ENCODE data around the gene KDM7A. TPM values are rescaled to one million over a fixed set of nuclear protein-coding genes. Genes with fewer than 3 reads are reported as not detected.

Gene KDM7A
- total RNA-seq, 1 donor from 2014 or later, result 13.8 TPM

DNA sequence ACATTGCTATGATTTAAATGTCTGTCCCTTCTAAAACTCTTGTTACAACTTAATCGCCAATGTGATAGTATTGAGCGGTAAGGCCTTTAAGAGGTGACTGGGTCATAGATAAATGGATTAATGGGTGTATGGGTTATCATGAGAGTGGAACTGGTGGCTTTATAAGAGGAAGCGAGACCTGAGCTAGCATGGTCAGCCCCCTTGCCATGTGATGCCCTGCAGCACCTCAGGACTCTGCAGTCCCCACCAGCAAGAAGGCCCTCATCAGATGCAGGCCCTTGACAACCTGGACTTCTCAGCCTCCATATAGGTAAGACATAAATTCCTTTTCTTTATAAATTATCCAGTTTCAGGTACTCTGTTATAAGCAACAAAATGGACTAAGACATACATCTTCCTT lies 129.6 kb downstream of the KDM7A start:
- CTCF ChIA-PET, result no interaction called here
- H3K36me3 Mint-ChIP-seq (ENCODE audit: low read depth), result peaks cover 73% of the 10 kb centered on the region
- no peak overlapping the region for H3K27ac Mint-ChIP-seq

DNA sequence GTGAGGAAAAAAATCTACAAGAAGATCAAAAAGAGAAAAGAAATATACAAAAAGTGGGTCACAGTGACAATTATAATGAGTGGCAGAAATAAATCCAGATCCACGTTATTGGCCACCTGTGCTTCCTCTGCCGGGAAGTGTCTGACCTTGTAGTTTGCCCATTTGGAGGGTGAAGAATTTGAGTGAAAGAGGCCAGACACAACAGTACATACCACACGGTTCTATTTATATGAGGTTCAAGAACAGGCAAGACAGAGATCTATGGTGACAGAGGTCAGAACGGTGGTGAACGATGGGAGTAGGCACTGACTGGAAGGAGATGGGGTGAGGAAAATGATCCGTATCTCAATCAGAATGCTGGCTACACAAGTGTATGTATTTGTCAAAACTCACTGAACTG lies 131.1 kb downstream of the KDM7A start:
- intact Hi-C loops (cut with micrococcal nuclease), result no loop called here
- H3K4me3 Mint-ChIP-seq, result no peak overlapping the region

More for the DNA sequence above, 129.6 kb downstream of the KDM7A start:
- H3K4me1 Mint-ChIP-seq, result peaks cover 13% of the 10 kb centered on the region
- H3K9me3 Mint-ChIP-seq, result no peaks in the 10 kb centered on the region
- intact Hi-C loops (cut with micrococcal nuclease), result no loop called here
- POLR2A ChIA-PET, result no interaction called here
- no peak overlapping the region for H3K4me3 Mint-ChIP-seq
- no peak for ATAC-seq (ENCODE audit: low read depth)
- H3K27me3 Mint-ChIP-seq, result no peaks in the 10 kb centered on the region
- DNase-seq, result no peak
- TF ChIP-seq, protein P1, sequence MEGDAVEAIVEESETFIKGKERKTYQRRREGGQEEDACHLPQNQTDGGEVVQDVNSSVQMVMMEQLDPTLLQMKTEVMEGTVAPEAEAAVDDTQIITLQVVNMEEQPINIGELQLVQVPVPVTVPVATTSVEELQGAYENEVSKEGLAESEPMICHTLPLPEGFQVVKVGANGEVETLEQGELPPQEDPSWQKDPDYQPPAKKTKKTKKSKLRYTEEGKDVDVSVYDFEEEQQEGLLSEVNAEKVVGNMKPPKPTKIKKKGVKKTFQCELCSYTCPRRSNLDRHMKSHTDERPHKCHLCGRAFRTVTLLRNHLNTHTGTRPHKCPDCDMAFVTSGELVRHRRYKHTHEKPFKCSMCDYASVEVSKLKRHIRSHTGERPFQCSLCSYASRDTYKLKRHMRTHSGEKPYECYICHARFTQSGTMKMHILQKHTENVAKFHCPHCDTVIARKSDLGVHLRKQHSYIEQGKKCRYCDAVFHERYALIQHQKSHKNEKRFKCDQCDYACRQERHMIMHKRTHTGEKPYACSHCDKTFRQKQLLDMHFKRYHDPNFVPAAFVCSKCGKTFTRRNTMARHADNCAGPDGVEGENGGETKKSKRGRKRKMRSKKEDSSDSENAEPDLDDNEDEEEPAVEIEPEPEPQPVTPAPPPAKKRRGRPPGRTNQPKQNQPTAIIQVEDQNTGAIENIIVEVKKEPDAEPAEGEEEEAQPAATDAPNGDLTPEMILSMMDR (IDR thresholded peaks at IDR 0.05), result no peak

DNA sequence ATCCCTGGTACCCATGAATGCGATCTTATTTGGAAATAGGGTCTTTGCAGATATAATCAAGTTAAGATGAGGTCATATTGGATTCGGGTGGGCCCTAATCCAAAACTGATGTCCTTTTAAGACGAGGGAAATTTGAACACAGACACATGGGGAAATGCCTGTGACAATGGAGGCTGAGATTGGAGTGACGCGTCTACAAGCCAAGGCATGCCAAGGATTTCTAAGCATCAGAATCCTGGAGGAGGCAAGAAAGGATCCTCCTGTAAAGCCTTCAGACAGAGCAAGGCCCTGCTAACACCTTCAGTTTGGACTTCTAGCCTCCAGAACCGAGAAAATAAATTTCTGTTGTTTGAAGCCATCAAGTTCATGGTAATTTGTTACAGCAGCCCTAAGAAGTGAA lies 132.5 kb downstream of the KDM7A start:
- Mint-ChIP-seq H3K9me3 (no peaks in the 10 kb centered on the region), H3K27me3 (no peaks in the 10 kb centered on the region), H3K27ac (no peak overlapping the region), H3K4me3 (no peak overlapping the region), H3K36me3 (ENCODE audit: low read depth) (peaks cover 86% of the 10 kb centered on the region), H3K4me1 (peaks cover 3% of the 10 kb centered on the region)
- POLR2A ChIA-PET, result no interaction called here
- TF ChIP-seq, protein P1 (IDR thresholded peaks at IDR 0.05), result no peak
- no peak for ATAC-seq (ENCODE audit: low read depth)
- intact Hi-C loops (cut with micrococcal nuclease), result no loop called here
- CTCF ChIA-PET, result interaction anchor here (0.6 kb wide), 1 partner anchor 645 kb away, joined by 3 read pairs; no protein-coding TSS in a partner anchor
- no peak for DNase-seq

More for the DNA sequence above, 131.1 kb downstream of the KDM7A start:
- ATAC-seq (ENCODE audit: low read depth) (no peak), DNase-seq (no peak)
- POLR2A ChIA-PET, result no interaction called here
- TF ChIP-seq, protein P1 (IDR thresholded peaks at IDR 0.05), result no peak
- H3K9me3 Mint-ChIP-seq, result no peaks in the 10 kb centered on the region
- H3K27me3 Mint-ChIP-seq, result no peaks in the 10 kb centered on the region
- no peak overlapping the region for H3K27ac Mint-ChIP-seq
- CTCF ChIA-PET, result no interaction called here
- H3K36me3 Mint-ChIP-seq (ENCODE audit: low read depth), result peaks cover 82% of the 10 kb centered on the region
- peaks cover 6% of the 10 kb centered on the region for H3K4me1 Mint-ChIP-seq

DNA sequence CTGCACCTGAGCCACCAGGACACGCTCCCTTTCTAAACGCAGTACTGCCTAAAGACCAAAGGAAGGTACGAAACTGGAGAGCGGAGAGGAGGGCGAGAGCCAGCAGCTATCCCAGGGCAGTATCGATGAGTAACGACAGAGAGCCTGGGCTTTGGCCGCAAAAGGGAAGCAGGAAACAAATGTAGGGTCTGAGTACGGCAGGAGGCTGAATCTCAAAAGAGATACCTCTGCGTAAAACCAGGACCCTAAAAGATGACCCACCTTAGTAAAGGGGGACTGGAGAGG lies 134.5 kb downstream of the KDM7A start:
- DNase-seq (no peak), ATAC-seq (ENCODE audit: low read depth) (no peak)
- Mint-ChIP-seq H3K27ac (no peak overlapping the region), H3K27me3 (no peaks in the 10 kb centered on the region), H3K36me3 (ENCODE audit: low read depth) (peaks cover 97% of the 10 kb centered on the region), H3K4me3 (no peak overlapping the region), H3K4me1 (no peaks in the 10 kb centered on the region), H3K9me3 (no peaks in the 10 kb centered on the region)
- ChIA-PET CTCF (no interaction called here), POLR2A (no interaction called here)
- TF ChIP-seq, protein P1 (IDR thresholded peaks at IDR 0.05), result no peak
- intact Hi-C loops (cut with micrococcal nuclease), result no loop called here

DNA sequence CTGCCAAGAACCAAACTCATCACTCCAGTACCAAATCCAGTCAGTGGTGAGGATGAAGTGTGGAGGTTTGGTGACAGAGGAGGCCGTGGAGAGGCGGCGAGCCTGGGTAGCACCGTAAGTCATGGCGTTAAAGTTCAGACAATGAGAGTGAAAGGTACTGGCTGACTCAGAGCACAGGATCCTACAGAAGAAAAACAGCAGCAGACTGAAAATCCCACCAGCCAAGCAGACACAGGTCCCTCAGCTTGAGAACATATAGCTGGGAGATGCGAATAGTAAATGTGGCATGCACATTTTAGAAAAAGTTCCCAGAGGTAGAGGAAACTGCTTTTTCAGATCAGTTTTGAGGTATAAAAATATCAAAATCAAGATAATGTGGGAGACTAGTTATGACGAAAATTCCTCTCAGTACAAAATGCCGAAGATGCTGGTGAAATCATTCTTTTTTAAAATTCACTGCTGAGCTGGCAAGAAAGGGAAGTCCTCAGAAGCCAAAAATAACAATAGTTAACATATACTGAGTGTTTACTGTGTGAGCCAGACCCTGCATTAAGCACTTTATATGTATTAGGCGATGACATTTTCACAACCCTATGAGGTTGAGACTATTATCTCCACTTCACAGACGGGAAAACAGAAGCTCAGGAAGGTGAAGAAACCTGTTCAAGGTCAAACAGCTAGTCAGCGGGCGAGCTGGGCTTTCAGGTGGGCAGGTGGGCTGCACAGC lies 135.0 kb downstream of the KDM7A start:
- Mint-ChIP-seq H3K4me1 (peaks cover 3% of the 10 kb centered on the region), H3K4me3 (no peak overlapping the region), H3K27me3 (no peaks in the 10 kb centered on the region), H3K9me3 (no peaks in the 10 kb centered on the region), H3K27ac (no peak overlapping the region), H3K36me3 (ENCODE audit: low read depth) (peaks cover 97% of the 10 kb centered on the region)
- ChIA-PET POLR2A (no interaction called here), CTCF (no interaction called here)
- intact Hi-C loops (cut with micrococcal nuclease), result no loop called here
- TF ChIP-seq, protein P1 (IDR thresholded peaks at IDR 0.05), result no peak
- ATAC-seq (ENCODE audit: low read depth) (no peak), DNase-seq (no peak)
